HUES6 (cell line): ENCODE measurements around the gene TMC6.
"Not testable (repeated sequence)": the region's sequence is repeated elsewhere in the genome, so short reads cannot be mapped to it uniquely, and the experiment has no call there.

Experiments used
- H3K27ac ChIP-seq: 2 replicates; pipeline ENCODE4 v1.7.0; 2013; ENCODE audit warnings: low read depth, mild to moderate bottlenecking, low read length, inconsistent platforms
- H3K27me3 ChIP-seq: 2 replicates; pipeline ENCODE4 v1.6.1; 2013; ENCODE audit warnings: low read length; ENCODE audit not compliant: control insufficient read depth, insufficient read depth
- H3K36me3 ChIP-seq: 2 replicates; pipeline ENCODE4 v1.6.1; 2013; ENCODE audit warnings: low read length; ENCODE audit not compliant: control insufficient read depth, insufficient read depth
- H3K4me1 ChIP-seq: 2 replicates; pipeline ENCODE4 v1.6.1; 2013; ENCODE audit warnings: low read length; ENCODE audit not compliant: control insufficient read depth, insufficient read depth
- H3K4me3 ChIP-seq: 2 replicates; pipeline ENCODE4 v1.5.1; 2013; ENCODE audit warnings: low read depth, low read length
- H3K9ac ChIP-seq: one replicate; pipeline ENCODE4 v1.6.1; 2013; ENCODE audit warnings: mild to moderate bottlenecking, low read length
- H3K9me3 ChIP-seq: 2 replicates; pipeline ENCODE4 v1.6.1; 2013; ENCODE audit warnings: low read depth, low read length; ENCODE audit not compliant: control insufficient read depth, insufficient read depth

Gene TMC6

GRCh38 chr17:78120537-78120936 lies 8.0 kb downstream of the TMC6 start:
- Histone ChIP-seq H3K27ac (no peak overlapping the region), H3K9me3 (no peaks in the 10 kb centered on the region), H3K27me3 (no peaks in the 10 kb centered on the region), H3K9ac (no peak overlapping the region), H3K4me1 (no peaks in the 10 kb centered on the region), H3K36me3 (peaks cover 70% of the 10 kb centered on the region), H3K4me3 (no peak overlapping the region)

DNA sequence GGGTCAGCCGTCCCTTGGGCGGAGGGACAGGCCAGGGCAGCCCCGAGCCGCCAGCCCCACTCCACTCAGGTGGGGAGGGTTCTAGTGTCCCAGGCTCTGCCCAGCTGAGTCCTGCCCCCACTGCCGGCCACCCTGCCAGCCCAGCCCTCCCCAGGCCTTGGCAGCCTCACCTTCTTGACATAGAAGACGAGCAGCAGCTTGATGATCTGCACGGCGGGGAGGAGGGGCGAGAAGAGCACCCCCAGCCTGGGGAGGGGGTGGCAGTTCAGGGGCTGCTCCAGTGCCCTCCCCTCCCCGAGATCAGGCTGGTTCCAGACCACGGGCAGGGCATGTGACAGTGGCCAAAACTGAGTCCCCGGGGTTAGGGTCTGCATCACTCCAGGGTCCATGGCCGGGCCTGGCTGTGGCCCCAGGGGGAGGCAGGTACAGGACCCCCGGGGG lies 9.7 kb downstream of the TMC6 start:
- H3K9ac ChIP-seq: no peak overlapping the region
- H3K4me1 ChIP-seq: no peaks in the 10 kb centered on the region
- H3K27ac ChIP-seq: no peak overlapping the region

DNA sequence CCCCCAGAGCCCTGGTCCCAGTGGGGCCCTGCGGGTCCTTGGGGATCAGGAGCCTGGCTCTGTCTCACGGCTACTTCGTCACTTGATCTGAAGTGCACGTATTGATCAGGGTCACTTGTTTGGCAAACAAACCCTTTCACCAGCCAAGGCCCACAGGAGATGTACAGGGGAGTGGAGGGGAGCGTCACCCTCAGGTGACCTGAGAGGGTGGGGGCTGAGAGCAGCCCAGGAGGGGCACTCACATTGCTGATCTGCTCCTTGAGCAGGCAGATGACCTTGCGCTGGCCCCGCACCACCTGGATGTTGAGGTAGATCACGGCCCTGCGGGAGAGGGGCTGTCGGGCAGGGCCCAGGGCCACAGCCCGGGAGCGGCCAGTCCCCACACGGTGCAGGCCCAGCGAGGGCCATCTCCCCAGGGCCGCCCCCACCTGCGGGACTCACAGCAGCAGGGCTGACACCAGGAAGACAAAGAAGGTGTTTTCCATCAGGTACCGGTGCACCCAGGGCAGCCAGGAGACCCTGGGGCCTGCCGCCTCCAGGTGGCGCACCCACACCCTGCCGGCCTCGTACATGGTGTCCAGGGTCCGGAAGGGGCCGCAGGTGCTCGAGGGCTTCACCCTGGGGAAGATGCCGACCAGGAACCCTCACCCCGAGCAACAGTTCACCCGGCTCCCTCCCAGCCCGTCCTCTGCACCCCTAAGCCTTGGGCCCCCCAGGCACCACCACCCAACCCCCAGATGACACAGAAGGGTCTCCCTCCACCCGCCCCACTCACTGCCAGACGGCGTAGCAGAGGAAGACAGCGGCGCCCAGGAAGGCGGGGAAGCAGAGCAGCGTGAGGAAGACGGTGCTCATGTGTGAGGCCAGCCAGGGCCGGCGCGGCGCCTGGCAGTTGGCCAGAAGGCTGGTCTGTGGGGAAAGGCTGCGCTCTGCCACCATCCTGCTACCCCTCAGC lies 11.3 kb downstream of the TMC6 start:
- H3K9me3 ChIP-seq: no peaks in the 10 kb centered on the region
- no peak overlapping the region for H3K4me3 ChIP-seq
- H3K27ac ChIP-seq: no peak overlapping the region; the same call in 1 of the 2 replicates
- H3K9ac ChIP-seq: no peak overlapping the region
- no peaks in the 10 kb centered on the region for H3K27me3 ChIP-seq
- peaks cover 63% of the 10 kb centered on the region for H3K36me3 ChIP-seq
- no peaks in the 10 kb centered on the region; the same call in 1 of the 2 replicates for H3K4me1 ChIP-seq

More for the DNA sequence above, 9.7 kb downstream of the TMC6 start:
- no peaks in the 10 kb centered on the region for H3K9me3 ChIP-seq
- no peak overlapping the region for H3K4me3 ChIP-seq
- H3K27me3 ChIP-seq: no peaks in the 10 kb centered on the region
- H3K36me3 ChIP-seq: peaks cover 66% of the 10 kb centered on the region

DNA sequence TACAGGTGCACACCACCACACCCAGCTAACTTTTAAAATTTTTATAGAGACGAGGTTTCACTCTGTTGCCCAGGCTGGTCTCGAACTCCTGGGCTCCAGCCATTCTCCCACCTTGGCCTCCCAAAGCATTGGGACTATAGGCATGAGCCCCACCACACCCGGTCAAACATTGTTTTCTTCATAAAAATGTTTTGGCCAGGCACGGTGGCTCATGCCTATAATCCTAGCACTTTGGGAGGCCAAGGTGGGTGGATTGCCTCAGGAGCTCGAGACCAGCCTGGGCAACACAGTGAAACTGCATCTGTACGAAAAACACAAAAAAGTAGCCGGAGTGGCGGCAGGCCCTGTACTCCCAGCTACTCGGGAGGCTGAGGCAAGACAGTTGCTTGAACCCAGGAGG lies 12.1 kb downstream of the TMC6 start:
- H3K9me3 ChIP-seq: no peaks in the 10 kb centered on the region
- no peak overlapping the region for H3K9ac ChIP-seq
- H3K27ac ChIP-seq: no peak overlapping the region
- H3K27me3 ChIP-seq: no peaks in the 10 kb centered on the region
- H3K4me1 ChIP-seq: no peaks in the 10 kb centered on the region; the same call in 1 of the 2 replicates
- peaks cover 59% of the 10 kb centered on the region for H3K36me3 ChIP-seq
- H3K4me3 ChIP-seq: no peak overlapping the region

- not testable (repeated sequence) for H3K27ac ChIP-seq, H3K4me1 ChIP-seq
- H3K36me3 ChIP-seq: peaks cover 59% of the 10 kb centered on the region
Observed at GRCh38 chr17:78115803-78116202, 12.8 kb downstream of the TMC6 start.

DNA sequence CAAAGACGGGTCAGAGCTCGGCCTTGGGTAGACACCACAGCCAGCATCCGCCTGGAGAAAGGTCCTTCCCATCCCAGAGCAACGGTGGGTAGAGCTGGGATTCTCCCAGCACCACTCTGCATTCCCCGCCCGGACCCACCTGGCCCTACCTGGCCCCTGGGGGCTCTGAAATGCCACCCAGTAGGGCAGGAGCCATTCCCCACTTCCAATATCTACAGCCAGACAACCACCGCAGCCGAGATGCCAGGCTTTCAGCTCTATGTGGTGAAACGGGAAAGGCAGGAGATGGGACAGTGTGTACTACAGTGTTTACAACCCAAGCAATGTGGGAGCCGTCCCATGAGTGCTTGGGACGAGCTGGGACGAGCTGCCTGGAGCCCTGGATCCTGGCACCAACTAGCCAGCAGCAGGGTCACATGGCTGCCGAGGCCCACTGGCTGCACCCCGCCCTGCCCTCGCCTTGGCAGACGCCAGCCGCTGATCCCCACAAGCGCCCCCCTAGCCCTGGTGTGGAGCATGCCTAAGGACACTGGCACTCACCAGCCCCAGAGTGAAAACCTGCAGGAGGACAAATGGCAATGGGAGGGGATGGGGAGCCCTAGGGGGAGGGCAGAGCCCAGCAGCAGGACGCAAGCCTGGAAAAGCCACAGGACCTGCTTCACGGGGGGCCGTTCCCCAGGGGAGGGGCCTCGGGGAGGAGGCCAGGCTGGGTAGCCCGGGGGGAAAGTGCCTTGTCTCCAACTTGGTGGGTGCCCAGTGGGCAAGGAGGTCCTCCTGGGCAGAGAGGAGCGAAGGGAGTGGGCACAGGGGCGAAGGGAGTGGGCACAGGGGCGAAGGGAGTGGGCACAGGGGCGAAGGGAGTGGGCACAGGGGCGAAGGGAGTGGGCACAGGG lies 13.5 kb downstream of the TMC6 start:
- H3K4me3 ChIP-seq: no peak overlapping the region
- H3K27me3 ChIP-seq: no peaks in the 10 kb centered on the region
- no peaks in the 10 kb centered on the region; the same call in 1 of the 2 replicates for H3K4me1 ChIP-seq
- H3K36me3 ChIP-seq: peaks cover 59% of the 10 kb centered on the region
- H3K9ac ChIP-seq: no peak overlapping the region
- H3K9me3 ChIP-seq: no peaks in the 10 kb centered on the region
- no peak overlapping the region for H3K27ac ChIP-seq

More at GRCh38 chr17:78115803-78116202, 12.8 kb downstream of the TMC6 start:
- H3K9ac ChIP-seq, H3K9me3 ChIP-seq, H3K4me3 ChIP-seq, H3K27me3 ChIP-seq: not testable (repeated sequence)

DNA sequence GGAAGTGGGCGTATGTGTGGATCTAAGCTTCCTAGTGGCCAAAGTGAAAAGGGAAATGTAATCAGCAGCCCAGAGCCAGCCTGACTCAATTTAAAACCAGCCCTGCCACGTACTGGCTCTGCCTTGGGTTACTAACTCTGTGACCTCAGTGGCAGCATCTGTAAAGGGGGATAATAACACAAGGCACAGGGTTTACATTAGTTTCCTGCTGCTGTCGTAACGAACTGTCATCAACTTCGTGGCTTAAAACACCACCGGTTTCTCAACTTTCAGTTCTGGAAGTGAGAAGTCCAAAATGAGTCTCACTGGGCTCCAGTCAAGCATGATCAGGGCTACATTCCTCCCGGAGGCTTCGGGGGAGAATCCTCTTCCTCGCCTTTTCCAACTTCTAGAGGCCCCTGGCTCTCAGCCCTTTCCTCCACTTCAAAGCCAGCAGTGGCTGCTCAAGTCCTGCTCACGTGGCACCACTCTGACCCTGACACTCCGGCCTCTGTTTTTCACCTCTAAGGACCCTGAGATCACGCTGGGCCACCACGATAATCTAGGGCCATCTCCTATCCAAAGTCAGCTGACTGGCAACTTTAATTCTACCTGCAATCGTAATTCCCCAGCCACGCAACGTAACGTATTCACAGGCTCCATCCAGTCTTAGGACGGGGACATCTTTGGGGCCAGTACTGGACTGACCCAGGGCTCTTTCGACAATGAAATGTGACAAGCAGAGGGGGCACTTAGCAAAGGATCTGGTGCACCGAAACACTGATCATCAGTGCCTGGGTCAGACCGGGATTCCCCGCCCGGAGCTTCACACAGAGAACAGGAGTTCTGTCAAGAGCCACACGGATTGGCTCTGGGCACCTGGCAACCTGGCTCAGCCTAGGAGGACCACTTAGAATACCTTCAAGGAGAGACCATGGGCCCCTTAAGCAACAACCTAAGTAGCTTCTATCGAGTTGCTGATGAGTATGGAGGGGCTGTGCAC lies 14.5 kb downstream of the TMC6 start:
- Histone ChIP-seq H3K27ac (no peak overlapping the region), H3K36me3 (peaks cover 56% of the 10 kb centered on the region), H3K27me3 (no peaks in the 10 kb centered on the region), H3K4me1 (no peaks in the 10 kb centered on the region; the same call in 1 of the 2 replicates), H3K9me3 (no peaks in the 10 kb centered on the region), H3K4me3 (no peak overlapping the region), H3K9ac (no peak overlapping the region)

DNA sequence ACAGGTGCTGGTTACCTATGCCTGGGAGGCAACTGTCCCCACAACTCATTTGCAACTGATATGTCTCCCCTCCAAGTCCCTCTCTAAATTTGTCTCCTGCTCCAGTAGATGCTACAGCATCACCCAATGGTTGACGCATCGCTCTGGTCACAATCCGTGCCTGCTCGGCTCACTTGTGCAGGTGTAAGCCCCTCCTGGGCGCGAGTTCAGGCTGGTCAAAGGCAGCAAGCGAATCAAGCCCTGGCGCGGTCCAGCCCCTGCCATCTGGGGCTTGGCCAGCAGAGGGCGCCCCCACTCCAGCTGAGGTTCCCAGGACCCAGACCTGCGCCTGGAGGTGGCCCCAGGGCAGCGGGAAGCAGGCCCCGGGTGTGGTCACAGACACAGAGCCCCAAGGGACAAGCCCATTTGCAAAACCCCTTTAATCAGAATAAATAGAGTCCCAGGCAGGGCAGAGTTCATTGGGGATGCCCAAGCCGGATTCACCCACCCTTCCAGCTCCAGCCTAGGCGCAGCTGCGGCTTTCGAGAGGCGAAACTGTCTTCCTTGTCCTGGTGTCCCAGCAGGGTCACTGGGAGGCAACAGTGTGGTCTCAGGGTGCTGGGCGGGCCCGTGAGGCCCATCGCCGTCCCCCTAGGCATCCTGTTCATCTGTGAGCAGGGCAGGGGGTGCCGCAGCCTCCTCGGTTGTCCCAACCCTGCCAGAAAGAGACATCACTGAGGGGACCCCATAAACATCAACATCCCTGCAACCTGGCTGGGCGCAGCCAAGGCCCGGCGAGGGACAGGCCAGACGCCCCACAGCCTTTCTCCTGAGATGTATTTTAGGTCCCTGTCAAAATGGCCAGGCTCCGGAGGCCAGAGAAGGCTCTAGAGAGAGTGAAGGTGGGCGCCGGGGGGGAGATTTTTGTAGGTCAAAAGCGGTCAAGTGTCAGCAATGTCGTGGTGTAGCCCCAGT lies 15.8 kb downstream of the TMC6 start:
- H3K36me3 ChIP-seq: peaks cover 48% of the 10 kb centered on the region; the same call in 1 of the 2 replicates
- H3K9ac ChIP-seq: no peak overlapping the region
- no peaks in the 10 kb centered on the region for H3K9me3 ChIP-seq
- H3K4me3 ChIP-seq: no peak overlapping the region
- no peaks in the 10 kb centered on the region for H3K27me3 ChIP-seq
- H3K4me1 ChIP-seq: no peaks in the 10 kb centered on the region; the same call in 1 of the 2 replicates
- H3K27ac ChIP-seq: no peak overlapping the region

GRCh38 chr17:78111727-78112517 lies 16.6 kb downstream of the TMC6 start:
- Histone ChIP-seq H3K27me3 (no peaks in the 10 kb centered on the region), H3K4me1 (no peaks in the 10 kb centered on the region; the same call in 1 of the 2 replicates), H3K27ac (no peak overlapping the region), H3K9ac (no peak overlapping the region), H3K36me3 (peaks cover 45% of the 10 kb centered on the region; the same call in 1 of the 2 replicates), H3K9me3 (no peaks in the 10 kb centered on the region), H3K4me3 (no peak overlapping the region)
